Jurkat, Clone E6-1 (cell line): ENCODE measurements around the gene VGLL3.

Source experiments
- DNase-seq: peaks from one replicate; pipeline ENCODE4 v3.0.0-alpha.2; 2011; ENCODE audit warnings: low read depth, low spot score
- H3K4me3 ChIP-seq: 2 replicates; pipeline ENCODE4 v1.5.1; 2011; ENCODE audit warnings: mild to moderate bottlenecking, low read length, control low read depth, moderate library complexity

The VGLL3 gene

DNA sequence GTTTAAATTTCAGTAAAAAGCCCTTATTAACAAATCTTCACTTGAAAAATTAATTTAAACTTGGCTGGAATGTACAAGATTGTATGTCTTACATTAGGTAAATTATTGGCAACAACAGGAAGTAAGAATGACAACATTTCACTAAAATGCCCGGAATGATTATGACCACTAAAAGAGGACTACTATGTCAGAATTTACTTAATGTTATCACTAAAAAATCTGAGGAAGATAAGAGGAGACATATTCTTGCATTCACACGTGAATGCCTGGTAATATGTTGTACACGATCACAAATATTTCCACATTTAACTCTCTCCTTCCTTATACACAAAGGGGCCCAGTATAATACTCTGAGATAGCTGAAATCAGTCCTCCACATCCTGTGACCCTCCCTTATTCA, 29.7 kb downstream of the VGLL3 start:
- H3K4me3 ChIP-seq: no peak overlapping the region
- DNase-seq: no peak

DNA sequence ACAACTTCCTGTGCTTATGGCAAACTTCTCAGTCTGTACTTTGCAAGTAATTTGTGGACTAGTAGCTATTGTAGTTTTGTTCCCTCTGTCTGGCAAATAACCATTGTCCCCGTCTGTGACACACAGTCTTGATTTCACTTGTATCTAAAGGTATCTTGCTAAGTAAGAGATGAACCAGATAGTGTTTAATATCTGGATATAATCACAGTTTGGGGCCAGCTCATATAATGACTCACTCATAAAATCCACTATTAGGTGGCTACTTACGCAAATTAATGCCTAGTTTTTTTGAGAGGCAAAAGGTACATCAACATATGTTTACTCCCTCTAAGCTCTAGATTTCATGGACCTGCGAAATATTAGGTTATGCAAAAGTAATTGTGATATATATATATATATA, 30.4 kb downstream of the VGLL3 start:
- no peak overlapping the region for H3K4me3 ChIP-seq
- DNase-seq: no peak

DNA sequence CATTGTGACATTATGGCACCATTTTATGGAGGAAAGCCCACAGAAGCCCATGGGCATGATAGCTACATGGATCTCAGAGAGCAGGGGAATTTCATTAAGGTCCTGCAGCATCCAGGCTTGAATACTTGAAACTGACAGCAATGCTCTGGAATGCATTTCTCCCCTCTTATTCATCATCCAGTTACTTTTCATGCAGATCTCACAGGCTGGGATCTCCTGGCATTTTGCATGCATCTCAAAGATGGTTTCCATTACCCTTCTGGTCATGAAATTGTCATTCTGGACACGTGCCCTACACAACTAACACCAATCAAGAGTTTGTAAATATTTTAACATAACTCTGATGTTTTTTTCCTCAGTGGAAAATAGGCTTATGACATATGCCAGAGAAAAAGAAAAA, 32.4 kb downstream of the VGLL3 start:
- no peak for DNase-seq
- H3K4me3 ChIP-seq: no peak overlapping the region

DNA sequence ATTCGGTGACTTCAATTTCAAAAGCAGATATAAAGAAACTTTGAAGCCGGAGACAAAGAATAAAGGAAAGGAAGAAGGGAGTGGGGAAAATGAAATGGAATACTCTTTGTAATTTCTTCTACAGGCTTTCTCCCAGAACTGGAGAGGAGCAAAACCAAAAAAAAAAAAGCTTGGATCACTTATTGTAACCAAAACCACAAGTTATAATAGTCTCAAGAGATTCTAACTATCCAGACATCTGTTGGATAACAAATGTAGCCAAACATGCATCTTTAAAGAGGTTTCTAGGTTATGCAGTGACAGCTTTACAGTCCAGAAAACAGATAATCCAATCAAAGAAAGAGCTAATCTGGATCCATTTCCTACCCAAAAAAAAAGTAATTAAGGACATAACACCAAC, 36.2 kb downstream of the VGLL3 start:
- DNase-seq: no peak
- H3K4me3 ChIP-seq: no peak overlapping the region

DNA sequence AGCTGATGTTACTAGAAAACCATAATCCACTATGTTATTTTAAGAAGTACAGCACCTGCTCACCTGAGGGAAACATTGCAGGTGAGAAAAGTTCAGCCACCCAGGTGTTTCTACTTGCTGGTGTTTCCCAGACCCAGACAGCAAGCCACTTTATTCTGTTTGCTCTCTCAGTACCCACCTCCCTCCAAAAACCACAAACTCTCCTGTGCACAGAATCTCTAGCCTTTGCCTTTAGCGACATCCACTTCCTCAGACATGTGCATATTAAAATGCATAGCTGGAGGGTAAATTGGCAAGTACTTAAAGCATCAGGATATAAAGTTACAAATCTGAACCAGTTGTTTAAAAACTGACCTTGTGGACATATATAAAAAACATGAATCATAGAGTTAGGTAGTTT, 36.7 kb downstream of the VGLL3 start:
- no peak for DNase-seq
- no peak overlapping the region for H3K4me3 ChIP-seq

DNA sequence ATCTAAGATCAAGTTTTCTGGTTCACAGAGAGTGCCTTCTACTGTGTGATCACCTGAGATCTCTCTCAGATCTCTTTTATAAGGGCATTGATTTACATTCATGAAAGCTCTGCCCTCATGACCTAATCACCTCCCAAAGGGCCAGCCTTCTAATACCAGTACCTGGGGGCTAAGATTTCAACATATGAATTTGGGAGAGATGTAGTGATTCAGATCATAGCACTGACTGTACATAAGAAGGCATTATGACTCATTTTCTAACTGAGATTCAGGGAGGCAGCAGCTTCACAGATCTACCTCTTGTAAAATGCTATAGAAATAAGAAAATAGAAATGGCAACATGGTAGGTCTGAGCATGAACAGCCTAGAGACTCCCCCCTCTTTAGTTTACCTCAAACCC, 39.6 kb downstream of the VGLL3 start:
- no peak overlapping the region for H3K4me3 ChIP-seq
- no peak for DNase-seq

DNA sequence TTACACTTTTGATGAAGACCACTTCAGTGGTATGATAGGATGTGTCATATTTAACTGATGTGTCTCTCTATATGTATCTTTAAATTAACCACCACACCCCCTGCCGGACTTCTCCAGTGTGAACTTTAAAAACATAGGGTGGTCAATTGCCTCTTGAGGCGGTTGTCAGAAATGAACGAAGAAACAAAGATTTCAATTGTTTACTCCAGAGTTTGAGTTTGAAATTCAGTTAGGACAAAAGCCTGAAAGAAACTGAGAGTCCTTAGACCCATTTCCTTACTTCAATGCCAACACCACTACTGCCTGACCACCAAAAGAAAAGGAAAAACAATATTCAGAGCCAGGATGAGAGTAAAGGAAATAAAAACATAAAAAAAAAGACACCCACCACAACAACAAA, 40.2 kb downstream of the VGLL3 start:
- no peak for DNase-seq
- no peak overlapping the region for H3K4me3 ChIP-seq

DNA sequence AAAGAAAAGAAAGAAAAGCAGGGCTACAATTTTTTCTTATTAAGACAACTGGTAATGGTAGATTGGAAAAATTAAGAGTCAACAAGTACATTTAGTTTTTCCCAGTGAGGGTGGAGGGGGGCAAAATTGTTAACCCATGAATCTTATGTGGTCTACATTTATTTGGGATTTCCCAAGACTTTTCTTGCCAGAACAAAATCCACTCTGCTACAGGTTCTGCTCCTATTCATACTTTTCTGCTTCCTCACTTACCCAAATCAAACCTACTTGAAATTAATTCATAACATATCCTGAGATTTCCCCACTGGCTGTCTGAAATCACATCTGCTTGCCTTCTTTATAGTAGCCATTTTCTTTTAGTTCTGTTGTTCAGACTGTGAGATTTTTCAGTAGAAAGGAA, 41.1 kb downstream of the VGLL3 start:
- H3K4me3 ChIP-seq: no peak overlapping the region
- DNase-seq: no peak

DNA sequence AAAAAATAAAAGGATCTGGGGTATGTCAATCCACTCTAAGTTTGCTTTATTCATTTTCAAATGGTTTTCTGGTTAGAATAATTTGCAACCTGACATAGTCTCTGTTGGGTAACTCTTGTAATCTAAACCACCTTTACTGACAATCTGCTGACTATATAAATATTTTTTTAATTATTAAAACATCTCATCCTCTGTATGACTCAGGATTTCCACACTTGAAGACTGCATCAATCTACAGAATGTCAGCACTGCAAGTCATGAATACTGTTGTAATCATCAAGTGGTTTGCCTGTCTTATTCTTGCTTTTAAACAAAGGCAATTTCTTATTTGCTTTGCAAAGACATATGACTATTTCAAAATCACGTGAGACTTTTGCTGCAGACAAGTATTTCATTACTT, 42.1 kb downstream of the VGLL3 start:
- H3K4me3 ChIP-seq: no peak overlapping the region
- DNase-seq: no peak

DNA sequence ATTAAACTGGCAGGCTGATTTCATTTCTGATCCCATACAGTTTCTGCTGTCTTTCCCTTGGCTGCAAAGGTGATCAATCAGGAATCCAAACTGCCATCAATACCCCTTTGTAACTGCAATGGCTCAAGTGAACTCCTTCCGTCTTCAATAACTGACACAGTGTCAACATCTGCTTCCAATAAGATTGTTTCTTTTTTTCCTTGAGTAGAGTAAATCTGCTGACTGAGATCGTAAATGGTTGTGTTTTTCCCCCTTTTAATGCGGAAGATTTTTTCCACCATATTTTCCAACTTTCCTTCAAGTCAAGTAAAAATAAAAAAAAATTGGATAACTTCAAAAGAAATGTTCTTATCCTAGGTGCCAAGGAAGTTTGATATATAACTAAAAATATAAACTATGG, 48.7 kb downstream of the VGLL3 start:
- no peak for DNase-seq
- no peak overlapping the region for H3K4me3 ChIP-seq

DNA sequence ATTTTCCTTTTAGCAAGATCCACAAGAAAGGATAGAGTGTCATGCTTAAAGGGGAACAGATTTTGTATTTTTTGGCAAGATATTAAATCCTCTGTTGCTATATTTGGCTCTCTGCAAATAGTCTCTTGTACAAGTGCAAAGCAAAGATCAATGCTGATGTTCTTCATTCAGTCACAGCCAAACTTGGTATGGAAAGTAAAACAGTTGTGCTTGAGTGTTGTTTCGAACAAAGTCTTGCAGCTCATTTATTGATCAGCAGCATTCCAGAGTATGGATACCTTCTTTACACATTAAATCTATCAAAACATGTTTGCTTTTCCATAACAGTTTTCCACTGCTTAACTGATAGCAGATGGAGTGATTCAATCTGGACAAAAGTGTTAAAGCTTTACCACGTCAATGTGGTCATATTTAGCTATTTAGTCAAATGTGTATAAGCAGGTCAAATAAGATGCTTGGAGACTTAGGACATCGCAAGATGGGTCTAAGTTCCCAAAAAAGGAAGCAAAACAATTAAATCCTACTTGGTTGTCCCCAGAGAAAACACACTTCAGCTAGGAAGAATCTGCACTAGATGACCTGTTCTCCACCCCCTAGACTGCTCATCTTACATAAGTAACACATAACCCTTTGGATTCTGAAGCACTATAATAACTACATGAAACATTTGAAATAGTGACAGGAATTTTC, 52.4 kb downstream of the VGLL3 start:
- no peak overlapping the region for H3K4me3 ChIP-seq
- DNase-seq: no peak

DNA sequence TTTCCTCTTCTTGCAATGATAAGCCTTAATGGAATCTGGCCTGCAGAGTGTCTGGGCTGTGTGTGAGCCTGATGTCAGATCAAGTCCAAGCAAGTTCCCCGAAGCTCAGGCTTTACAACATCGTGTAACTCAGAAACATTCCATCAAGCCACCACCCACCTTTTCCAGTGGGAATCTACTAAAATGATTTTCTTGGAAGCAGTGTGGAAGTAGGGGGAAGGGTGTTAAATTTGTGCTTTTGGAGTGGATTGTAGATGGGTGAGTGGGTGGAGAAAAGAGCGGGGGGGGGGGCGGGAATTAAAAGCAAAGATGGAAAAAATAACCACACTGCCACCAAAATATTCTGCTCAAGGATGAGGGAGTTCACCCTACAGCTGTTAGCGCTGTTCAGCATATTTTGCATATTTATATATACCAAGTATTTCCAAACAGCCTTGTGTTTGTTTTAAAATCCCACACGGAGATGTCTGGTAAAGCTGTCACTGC, 53.6 kb downstream of the VGLL3 start:
- H3K4me3 ChIP-seq: no peak overlapping the region
- no peak for DNase-seq

DNA sequence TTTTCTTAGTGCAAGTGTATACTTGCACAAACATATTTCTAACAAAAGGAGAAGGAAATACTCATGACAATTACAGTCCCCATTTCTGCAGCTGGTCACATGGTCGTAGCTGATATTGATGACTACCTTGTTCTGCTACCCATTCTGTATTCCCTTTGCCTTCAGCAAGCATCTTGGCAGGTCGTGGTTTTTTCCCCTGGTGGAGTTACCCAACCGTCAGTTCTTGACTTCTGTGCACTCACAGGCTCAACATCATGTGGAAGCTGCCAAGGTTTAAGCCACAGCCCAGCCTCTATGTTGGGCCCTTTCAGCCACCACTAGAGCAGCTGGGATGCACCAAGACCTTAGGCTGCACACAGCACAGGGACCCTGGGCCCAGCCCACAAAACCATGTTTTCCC, 56.1 kb downstream of the VGLL3 start:
- no peak overlapping the region for H3K4me3 ChIP-seq
- no peak for DNase-seq

DNA sequence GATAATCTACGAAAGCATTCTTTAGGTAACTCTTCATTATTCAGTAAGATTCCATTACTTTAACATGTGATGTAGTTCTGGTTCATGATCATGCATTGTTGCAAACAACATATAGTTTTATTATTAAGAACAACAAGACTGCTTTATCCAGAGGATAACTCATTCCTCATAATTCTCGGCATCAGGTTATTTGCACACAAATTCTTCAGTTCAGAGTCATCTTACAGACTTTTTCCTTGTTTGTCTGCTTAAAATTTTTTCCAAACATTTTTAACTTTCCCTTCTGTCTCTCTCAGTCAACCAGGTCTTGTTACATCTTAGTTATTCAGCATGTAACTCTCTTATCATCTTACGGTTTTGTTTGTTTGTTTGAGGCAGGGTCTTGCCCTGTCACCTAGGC, 60.1 kb downstream of the VGLL3 start:
- H3K4me3 ChIP-seq: no peak overlapping the region
- DNase-seq: no peak

DNA sequence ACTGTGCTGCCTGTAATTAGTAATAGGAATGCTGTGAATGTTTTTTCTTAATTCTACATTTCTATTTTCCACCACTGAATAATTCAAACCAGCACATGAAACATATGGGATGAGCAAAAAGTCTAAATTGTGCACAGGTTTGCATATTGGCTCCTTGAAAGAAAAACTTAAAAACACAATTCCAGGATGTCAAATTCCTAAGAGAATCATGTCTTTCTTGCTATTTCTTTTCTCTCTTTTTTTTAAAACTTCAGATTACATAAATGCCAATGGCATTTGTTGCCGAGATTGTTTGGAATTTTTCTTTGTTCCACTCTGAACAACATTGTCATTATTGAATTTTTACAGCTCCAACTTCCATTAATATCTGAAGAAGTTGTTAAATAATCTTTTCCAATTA, 60.8 kb downstream of the VGLL3 start:
- no peak for DNase-seq
- H3K4me3 ChIP-seq: no peak overlapping the region

DNA sequence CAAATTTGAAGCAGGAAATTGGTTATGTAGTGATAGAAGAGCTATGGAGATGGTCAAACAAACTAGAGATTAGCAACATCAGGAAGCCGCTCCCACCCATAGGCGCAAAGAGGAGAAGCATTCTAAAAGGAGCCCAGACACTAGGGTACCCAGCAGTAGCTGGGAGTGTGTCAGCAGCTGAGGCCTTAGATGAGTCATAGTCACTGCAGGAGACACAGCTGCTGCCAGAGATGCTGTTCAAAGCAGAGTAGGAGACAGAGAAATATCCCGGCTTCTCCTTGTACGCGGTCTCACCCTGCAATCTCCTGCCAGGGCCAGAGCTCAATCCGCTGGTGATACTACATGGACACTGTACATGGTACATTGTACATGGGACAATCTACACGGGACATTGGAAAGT, 61.9 kb downstream of the VGLL3 start:
- H3K4me3 ChIP-seq: no peak overlapping the region
- no peak for DNase-seq

DNA sequence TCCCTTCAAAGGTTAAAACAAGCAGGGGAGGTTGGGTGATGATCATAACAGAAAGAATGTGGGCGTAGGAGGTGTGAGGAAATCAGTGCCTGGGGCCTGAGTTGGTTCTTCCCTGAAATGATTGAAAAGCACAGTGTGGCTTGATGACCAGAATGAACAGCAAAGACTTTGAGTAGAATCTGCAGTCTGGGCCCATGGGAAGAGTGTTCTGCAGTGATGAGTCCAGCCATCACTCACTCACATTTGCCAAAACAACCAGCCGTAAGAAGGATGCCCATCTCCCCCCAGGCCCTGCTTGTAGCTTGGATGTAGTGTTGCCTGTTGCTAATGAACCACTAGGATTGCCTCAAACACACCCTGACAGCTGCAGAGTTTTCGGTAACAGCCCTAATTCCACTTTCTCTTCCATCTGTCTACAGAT, 67.9 kb downstream of the VGLL3 start:
- no peak overlapping the region for H3K4me3 ChIP-seq
- no peak for DNase-seq

DNA sequence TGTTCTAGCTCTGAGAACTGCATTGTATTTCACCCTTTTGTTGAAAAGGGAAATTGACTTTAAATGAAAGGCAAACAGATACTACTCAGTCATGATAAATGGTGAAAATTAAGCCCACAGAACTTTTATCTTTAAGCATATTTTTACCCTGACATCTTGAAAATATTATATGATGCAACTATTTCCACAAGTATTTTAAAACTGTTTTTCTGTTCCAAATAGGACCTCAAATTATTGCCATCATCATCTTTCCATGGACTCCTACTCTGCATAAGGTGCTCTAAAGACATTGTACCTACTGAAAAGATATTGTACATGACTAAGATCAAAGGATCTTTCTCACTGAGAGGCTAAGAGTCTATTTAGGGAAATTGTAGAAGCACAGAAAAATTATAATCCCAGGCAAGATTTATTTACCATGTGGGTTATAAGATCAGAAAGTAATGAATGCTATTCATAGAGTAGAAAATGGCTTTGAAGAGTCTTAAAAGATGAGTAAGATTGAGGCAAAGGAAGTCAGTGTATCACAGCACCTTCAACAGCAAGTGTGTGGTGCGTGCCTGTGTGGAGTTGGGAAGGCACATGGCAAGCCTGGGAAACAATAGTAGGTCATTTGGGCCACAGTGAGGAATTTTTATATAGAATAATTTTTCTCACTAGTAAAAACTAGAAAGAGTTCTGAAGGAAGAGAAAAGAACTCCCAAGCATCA, 68.8 kb downstream of the VGLL3 start:
- no peak overlapping the region for H3K4me3 ChIP-seq
- no peak for DNase-seq

DNA sequence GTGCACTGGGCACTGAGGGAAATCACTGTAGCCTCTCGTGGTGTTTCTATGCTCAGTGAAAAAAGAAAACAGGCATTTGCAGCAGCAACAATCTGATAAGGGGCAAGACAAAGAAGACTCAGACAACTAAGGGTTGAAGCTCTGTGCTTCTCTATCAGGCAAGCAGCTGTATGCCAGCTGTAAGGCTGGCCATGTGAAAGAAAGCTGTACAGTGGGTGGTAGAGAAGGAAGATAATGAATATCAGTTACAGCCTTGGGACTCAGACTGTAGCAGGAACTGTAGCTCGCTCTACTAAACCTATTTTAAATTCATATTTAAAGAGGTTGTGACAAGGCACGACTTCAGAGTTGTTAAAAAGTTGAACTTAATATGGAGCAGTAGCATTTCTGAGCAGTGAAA, 76.3 kb downstream of the VGLL3 start:
- H3K4me3 ChIP-seq: no peak overlapping the region
- no peak for DNase-seq

DNA sequence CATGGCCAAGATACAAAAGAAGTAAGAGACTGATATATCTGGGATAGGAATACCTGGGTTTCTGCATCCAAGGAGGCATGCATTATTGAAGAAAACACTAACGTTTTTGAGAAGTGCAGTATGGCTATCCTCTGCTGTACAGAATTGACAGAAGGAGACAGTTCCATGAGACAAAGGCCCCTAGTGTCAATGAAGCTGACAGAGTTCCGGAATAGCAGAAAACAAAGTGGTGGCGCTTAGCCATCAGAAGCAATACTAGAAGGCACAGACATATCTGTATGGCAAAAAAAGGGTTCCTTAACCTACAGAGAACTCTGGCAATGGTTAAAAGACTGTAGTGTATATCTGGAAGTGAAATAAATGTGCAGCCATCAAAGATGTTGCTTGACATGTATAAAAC, 77.8 kb downstream of the VGLL3 start:
- no peak for DNase-seq
- no peak overlapping the region for H3K4me3 ChIP-seq

DNA sequence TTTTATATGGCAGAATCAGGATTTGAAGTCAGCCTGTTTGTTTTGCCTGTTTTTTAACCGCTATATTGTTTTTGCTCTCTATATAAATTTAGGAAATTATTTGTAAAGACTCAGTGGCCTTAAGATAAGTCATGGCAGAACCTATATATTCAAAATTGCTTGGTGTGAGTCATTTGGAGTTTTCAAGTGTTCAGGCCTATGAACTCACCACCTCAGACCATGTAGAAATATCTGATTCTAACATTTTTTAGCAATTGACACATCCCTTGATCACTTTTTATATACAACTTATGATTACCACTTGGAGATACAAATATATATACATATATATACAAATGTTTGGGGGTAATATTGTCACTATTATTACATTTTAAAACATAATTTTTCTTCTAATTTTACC, 95.7 kb downstream of the VGLL3 start:
- H3K4me3 ChIP-seq: no peak overlapping the region
- DNase-seq: no peak
